Astrocyte (in vitro differentiated cells and primary cell): ENCODE data around the gene STEAP4. TPM values are rescaled to one million over a fixed set of nuclear protein-coding genes. Genes with fewer than 3 reads are reported as not detected.

Experiments
- DNase-seq: peaks from one replicate; pipeline ENCODE4 v3.0.0-alpha.2; 2010; ENCODE audit warnings: low read depth
- FAIRE-seq: peaks from 2 replicates; lab custom pipeline; 2011; peaks lifted over from hg19 to GRCh38; lab: Jason Lieb, UNC
- H2AFZ ChIP-seq: 2 replicates; pipeline ENCODE4 v1.6.0; 2012; ENCODE audit warnings: low read depth, low read length, inconsistent platforms
- H3K27ac ChIP-seq: 2 replicates; pipeline ENCODE4 v1.5.1; 2011; ENCODE audit warnings: low read depth, low read length, inconsistent platforms
- H3K27me3 ChIP-seq: 2 replicates; pipeline ENCODE4 v1.6.0; 2011; ENCODE audit warnings: low read length, inconsistent platforms; ENCODE audit not compliant: insufficient read depth
- H3K36me3 ChIP-seq: 2 replicates; pipeline ENCODE4 v1.5.1; 2011; ENCODE audit warnings: low read length, inconsistent platforms; ENCODE audit not compliant: insufficient read depth
- H3K4me1 ChIP-seq: 2 replicates; pipeline ENCODE4 v1.5.1; 2011; ENCODE audit warnings: low read length, inconsistent platforms; ENCODE audit not compliant: insufficient read depth
- H3K4me2 ChIP-seq: 2 replicates; pipeline ENCODE4 v1.6.0; 2012; ENCODE audit warnings: low read length, inconsistent platforms
- H3K4me3 ChIP-seq: 2 replicates; pipeline ENCODE4 v1.5.1; 2011; ENCODE audit warnings: low read depth, mild to moderate bottlenecking, low read length, inconsistent platforms; ENCODE audit not compliant: insufficient read depth
- H3K79me2 ChIP-seq: 2 replicates; pipeline ENCODE4 v1.6.0; 2012; ENCODE audit warnings: mild to moderate bottlenecking, low read length, inconsistent platforms; ENCODE audit not compliant: insufficient read depth
- H3K9ac ChIP-seq: 2 replicates; pipeline ENCODE4 v1.6.0; 2012; ENCODE audit warnings: mild to moderate bottlenecking, low read length, inconsistent platforms
- H3K9me3 ChIP-seq: 2 replicates; pipeline ENCODE4 v1.5.1; 2012; ENCODE audit warnings: low read depth, mild to moderate bottlenecking, low read length, inconsistent platforms; ENCODE audit not compliant: insufficient read depth
- H4K20me1 ChIP-seq: 2 replicates; pipeline ENCODE4 v1.6.0; 2012; ENCODE audit warnings: low read length, inconsistent platforms; ENCODE audit not compliant: insufficient read depth
- H3K27ac Mint-ChIP-seq: one replicate; pipeline ENCODE4 v1.8.0; 2021; ENCODE audit warnings: mild to moderate bottlenecking, mixed read lengths; ENCODE audit not compliant: unreplicated experiment
- H3K27me3 Mint-ChIP-seq: one replicate; pipeline ENCODE4 v1.8.0; 2021; ENCODE audit warnings: low read depth, mixed read lengths; ENCODE audit not compliant: unreplicated experiment
- H3K36me3 Mint-ChIP-seq: one replicate; pipeline ENCODE4 v1.8.0; 2021; ENCODE audit warnings: low read depth, mixed read lengths; ENCODE audit not compliant: unreplicated experiment
- H3K4me1 Mint-ChIP-seq: one replicate; pipeline ENCODE4 v1.8.0; 2021; ENCODE audit warnings: low read depth, mixed read lengths; ENCODE audit not compliant: unreplicated experiment
- H3K4me3 Mint-ChIP-seq: one replicate; pipeline ENCODE4 v1.8.0; 2021; ENCODE audit warnings: mild to moderate bottlenecking, moderate library complexity, mixed read lengths; ENCODE audit not compliant: unreplicated experiment
- H3K9me3 Mint-ChIP-seq: one replicate; pipeline ENCODE4 v1.8.0; 2021; ENCODE audit warnings: mild to moderate bottlenecking, mixed read lengths; ENCODE audit not compliant: unreplicated experiment
- CTCF ChIP-seq: IDR thresholded peaks from 2 replicates; pipeline ENCODE4 v1.5.1; 2011; ENCODE audit warnings: low read depth, mild to moderate bottlenecking, inconsistent platforms, low read length, moderate library complexity; ENCODE audit not compliant: insufficient read depth
- EZH2 ChIP-seq: IDR thresholded peaks from 2 replicates; pipeline ENCODE4 v1.6.1; 2012; ENCODE audit warnings: mild to moderate bottlenecking, low read length, inconsistent platforms; ENCODE audit not compliant: insufficient read depth
- total RNA-seq: library from RNA; stranded (reverse); gene quantifications from 2 replicates; pipeline ENCODE4 v1.2.1, GENCODE V29; 2021

STEAP4 gene
- total RNA-seq, 1 donor from 2014 or later = not detected

- H3K36me3 ChIP-seq = no peaks in the 10 kb centered on the region
- TF ChIP-seq CTCF = no peak
- no peak for TF ChIP-seq EZH2
- H3K9me3 Mint-ChIP-seq = no peaks in the 10 kb centered on the region
- no peak overlapping the region for H3K4me2 ChIP-seq
- no peak overlapping the region for H3K9ac ChIP-seq
- no peaks in the 10 kb centered on the region for H3K36me3 Mint-ChIP-seq
- H4K20me1 ChIP-seq = no peaks in the 10 kb centered on the region
- no peak overlapping the region for H2AFZ ChIP-seq
- DNase-seq (no peak), FAIRE-seq (no peak)
- H3K4me3 Mint-ChIP-seq = no peak overlapping the region
- no peaks in the 10 kb centered on the region for H3K9me3 ChIP-seq
- no peak overlapping the region for H3K4me3 ChIP-seq
- no peaks in the 10 kb centered on the region for H3K4me1 ChIP-seq
- peaks cover 4% of the 10 kb centered on the region for H3K4me1 Mint-ChIP-seq
- no peak overlapping the region for H3K27ac ChIP-seq
- no peaks in the 10 kb centered on the region for H3K79me2 ChIP-seq
- peaks cover 23% of the 10 kb centered on the region for H3K27me3 Mint-ChIP-seq
- H3K27me3 ChIP-seq = peaks cover 15% of the 10 kb centered on the region
- H3K27ac Mint-ChIP-seq = no peak overlapping the region
Measured at GRCh38 chr7:88307823-88308222, 1.1 kb upstream of the STEAP4 start.

GRCh38 chr7:88307412-88307811, 718 bp upstream of the STEAP4 start:
- Histone ChIP-seq H4K20me1 (no peaks in the 10 kb centered on the region), H3K27me3 (peaks cover 15% of the 10 kb centered on the region), H3K36me3 (no peaks in the 10 kb centered on the region), H3K27ac (no peak overlapping the region), H3K4me2 (no peak overlapping the region), H2AFZ (no peak overlapping the region), H3K4me3 (no peak overlapping the region), H3K9me3 (no peaks in the 10 kb centered on the region), H3K79me2 (no peaks in the 10 kb centered on the region), H3K4me1 (no peaks in the 10 kb centered on the region), H3K9ac (no peak overlapping the region)
- Mint-ChIP-seq H3K4me3 (no peak overlapping the region), H3K36me3 (no peaks in the 10 kb centered on the region), H3K27me3 (peaks cover 23% of the 10 kb centered on the region), H3K27ac (no peak overlapping the region), H3K4me1 (peaks cover 4% of the 10 kb centered on the region), H3K9me3 (no peaks in the 10 kb centered on the region)
- DNase-seq = no peak
- no peak for FAIRE-seq
- TF ChIP-seq EZH2 = no peak
- no peak for TF ChIP-seq CTCF

- DNase-seq = no peak
- Histone ChIP-seq H3K4me3 (no peak overlapping the region), H3K79me2 (no peaks in the 10 kb centered on the region), H2AFZ (no peak overlapping the region), H3K27ac (no peak overlapping the region), H3K9ac (no peak overlapping the region), H3K36me3 (no peaks in the 10 kb centered on the region), H3K27me3 (peaks cover 15% of the 10 kb centered on the region), H3K9me3 (no peaks in the 10 kb centered on the region), H3K4me2 (no peak overlapping the region), H3K4me1 (no peaks in the 10 kb centered on the region), H4K20me1 (no peaks in the 10 kb centered on the region)
- H3K27me3 Mint-ChIP-seq = peaks cover 23% of the 10 kb centered on the region
- TF ChIP-seq EZH2 = no peak
- TF ChIP-seq CTCF = no peak
- no peak overlapping the region for H3K27ac Mint-ChIP-seq
- FAIRE-seq = no peak
- peaks cover 6% of the 10 kb centered on the region for H3K4me1 Mint-ChIP-seq
- H3K4me3 Mint-ChIP-seq = no peak overlapping the region
- no peaks in the 10 kb centered on the region for H3K36me3 Mint-ChIP-seq
- no peaks in the 10 kb centered on the region for H3K9me3 Mint-ChIP-seq
Measured at GRCh38 chr7:88305044-88305443, 1.6 kb downstream of the STEAP4 start.
